ENCODE results near the gene SLTM.

DNA sequence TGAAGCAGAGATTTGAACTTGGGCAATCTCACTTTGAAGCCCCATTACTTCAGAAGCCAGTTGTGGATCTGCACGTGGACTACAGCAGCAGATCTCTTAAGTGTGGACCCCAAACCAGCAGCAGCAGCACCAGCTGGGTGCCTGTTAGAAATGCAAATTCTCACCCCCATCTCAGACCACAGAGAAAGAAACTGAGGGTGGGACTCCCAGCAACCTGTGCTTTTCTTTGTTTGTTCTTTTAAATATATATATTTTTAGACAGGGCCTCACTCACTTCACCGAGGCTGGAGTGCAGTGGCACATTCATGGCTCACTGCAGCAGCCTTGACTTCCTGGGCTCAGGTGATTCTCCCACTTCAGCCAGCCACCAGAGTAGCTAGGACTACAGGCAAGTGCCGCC, 53.2 kb downstream of the SLTM start:
- TF ChIP-seq POLR2A (IDR thresholded peaks at IDR 0.05) (no peak), POLR2AphosphoS5 (IDR thresholded peaks at IDR 0.05) (no peak)
- TF ChIP-seq, protein P1, sequence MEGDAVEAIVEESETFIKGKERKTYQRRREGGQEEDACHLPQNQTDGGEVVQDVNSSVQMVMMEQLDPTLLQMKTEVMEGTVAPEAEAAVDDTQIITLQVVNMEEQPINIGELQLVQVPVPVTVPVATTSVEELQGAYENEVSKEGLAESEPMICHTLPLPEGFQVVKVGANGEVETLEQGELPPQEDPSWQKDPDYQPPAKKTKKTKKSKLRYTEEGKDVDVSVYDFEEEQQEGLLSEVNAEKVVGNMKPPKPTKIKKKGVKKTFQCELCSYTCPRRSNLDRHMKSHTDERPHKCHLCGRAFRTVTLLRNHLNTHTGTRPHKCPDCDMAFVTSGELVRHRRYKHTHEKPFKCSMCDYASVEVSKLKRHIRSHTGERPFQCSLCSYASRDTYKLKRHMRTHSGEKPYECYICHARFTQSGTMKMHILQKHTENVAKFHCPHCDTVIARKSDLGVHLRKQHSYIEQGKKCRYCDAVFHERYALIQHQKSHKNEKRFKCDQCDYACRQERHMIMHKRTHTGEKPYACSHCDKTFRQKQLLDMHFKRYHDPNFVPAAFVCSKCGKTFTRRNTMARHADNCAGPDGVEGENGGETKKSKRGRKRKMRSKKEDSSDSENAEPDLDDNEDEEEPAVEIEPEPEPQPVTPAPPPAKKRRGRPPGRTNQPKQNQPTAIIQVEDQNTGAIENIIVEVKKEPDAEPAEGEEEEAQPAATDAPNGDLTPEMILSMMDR (IDR thresholded peaks at IDR 0.05), result no peak

Measured in upper lobe of left lung (tissue), 4 donors.